ENCODE data around the gene SMCO4. TPM values are rescaled to one million over a fixed set of nuclear protein-coding genes. Genes with fewer than 3 reads are reported as not detected.

SMCO4 gene
- total RNA-seq, 1 donor from 2014 or later, result 45.3 TPM

- DNase-seq (ENCODE audit: missing footprints), result no peak
Measured at GRCh38 chr11:93517041-93517440, 26.1 kb downstream of the SMCO4 start.

GRCh38 chr11:93515441-93516025 lies 27.7 kb downstream of the SMCO4 start:
- DNase-seq (ENCODE audit: missing footprints) (no peak), ATAC-seq (no peak)
- intact Hi-C loops (cut with DNase I), result no loop called here

More at GRCh38 chr11:93517041-93517440, 26.1 kb downstream of the SMCO4 start:
- no peak for ATAC-seq
- intact Hi-C loops (cut with DNase I), result no loop called here

GRCh38 chr11:93514712-93515111 lies 28.5 kb downstream of the SMCO4 start:
- DNase-seq (ENCODE audit: missing footprints) (no peak), ATAC-seq (no peak)
- intact Hi-C loops (cut with DNase I), result no loop called here

DNA sequence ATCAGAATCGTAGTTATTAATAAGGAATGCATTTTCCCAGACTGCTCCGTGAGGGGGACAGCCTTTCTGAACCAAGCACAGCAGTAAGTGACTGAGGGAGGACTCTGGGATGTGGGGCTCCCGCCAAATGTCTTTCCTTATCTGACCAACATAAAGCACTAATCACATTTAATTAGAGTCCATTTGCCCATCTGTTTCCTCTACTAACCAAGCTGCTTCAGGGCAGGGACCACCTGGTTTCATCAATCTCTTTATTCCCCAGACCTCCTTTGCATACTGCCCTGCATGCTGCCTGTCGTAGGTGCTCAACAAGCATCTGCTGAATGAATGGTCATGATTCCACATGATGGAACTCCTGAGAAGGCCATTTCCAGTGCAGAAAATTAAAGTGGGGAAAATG lies 29.4 kb downstream of the SMCO4 start:
- no peak for DNase-seq (ENCODE audit: missing footprints)
- ATAC-seq, result no peak
- intact Hi-C loops (cut with DNase I), result no loop called here

DNA sequence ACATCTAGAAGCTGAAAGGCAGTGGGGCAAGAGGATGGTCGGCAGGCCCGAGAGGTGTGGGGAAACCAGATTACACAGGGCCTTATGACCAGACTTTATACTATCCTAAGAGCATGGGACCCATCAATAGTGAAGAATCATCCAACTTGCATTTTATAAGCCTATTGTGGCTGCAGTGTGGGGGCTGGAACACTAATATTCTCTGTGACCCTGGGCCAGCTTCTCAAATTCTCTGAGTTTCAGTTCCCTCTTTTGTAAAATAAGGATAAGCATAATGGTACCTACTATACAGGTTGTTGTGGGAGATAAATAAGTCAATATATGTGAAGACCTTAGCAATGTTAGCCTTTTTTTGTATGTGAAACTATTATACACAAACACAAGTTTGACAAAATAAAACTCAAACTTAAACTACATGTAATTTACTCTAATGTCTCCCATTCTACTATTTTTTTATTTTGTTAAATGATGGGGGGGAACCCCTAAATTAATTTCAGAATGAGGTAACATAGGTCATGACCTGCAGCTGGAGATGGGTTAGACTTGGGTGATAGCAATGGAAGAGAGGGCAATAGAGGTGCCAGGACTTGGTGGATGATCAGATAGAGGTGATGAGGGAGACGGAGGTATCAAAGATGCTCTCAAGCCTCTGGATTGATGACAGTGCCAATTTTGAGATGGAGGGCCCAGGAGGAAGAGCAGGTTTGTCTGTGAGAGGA lies 30.1 kb downstream of the SMCO4 start:
- DNase-seq (ENCODE audit: missing footprints), result no peak

GRCh38 chr11:93512073-93512475 lies 31.1 kb downstream of the SMCO4 start:
- intact Hi-C loops (cut with DNase I), result no loop called here
- ATAC-seq, result no peak

More for the DNA sequence above, 30.1 kb downstream of the SMCO4 start:
- no peak for ATAC-seq
- intact Hi-C loops (cut with DNase I), result no loop called here

GRCh38 chr11:93510196-93510873 lies 32.9 kb downstream of the SMCO4 start:
- no peak for ATAC-seq
- intact Hi-C loops (cut with DNase I), result no loop called here
- DNase-seq (ENCODE audit: missing footprints), result no peak

More at GRCh38 chr11:93512073-93512475, 31.1 kb downstream of the SMCO4 start:
- no peak for DNase-seq (ENCODE audit: missing footprints)

- no peak for ATAC-seq
- intact Hi-C loops (cut with DNase I), result no loop called here
- DNase-seq (ENCODE audit: missing footprints), result no peak
Measured at GRCh38 chr11:93507517-93507916, 35.7 kb downstream of the SMCO4 start.

- intact Hi-C loops (cut with DNase I), result no loop called here
- ATAC-seq, result no peak
- DNase-seq (ENCODE audit: missing footprints), result no peak
Measured at GRCh38 chr11:93505703-93506102, 37.5 kb downstream of the SMCO4 start.

DNA sequence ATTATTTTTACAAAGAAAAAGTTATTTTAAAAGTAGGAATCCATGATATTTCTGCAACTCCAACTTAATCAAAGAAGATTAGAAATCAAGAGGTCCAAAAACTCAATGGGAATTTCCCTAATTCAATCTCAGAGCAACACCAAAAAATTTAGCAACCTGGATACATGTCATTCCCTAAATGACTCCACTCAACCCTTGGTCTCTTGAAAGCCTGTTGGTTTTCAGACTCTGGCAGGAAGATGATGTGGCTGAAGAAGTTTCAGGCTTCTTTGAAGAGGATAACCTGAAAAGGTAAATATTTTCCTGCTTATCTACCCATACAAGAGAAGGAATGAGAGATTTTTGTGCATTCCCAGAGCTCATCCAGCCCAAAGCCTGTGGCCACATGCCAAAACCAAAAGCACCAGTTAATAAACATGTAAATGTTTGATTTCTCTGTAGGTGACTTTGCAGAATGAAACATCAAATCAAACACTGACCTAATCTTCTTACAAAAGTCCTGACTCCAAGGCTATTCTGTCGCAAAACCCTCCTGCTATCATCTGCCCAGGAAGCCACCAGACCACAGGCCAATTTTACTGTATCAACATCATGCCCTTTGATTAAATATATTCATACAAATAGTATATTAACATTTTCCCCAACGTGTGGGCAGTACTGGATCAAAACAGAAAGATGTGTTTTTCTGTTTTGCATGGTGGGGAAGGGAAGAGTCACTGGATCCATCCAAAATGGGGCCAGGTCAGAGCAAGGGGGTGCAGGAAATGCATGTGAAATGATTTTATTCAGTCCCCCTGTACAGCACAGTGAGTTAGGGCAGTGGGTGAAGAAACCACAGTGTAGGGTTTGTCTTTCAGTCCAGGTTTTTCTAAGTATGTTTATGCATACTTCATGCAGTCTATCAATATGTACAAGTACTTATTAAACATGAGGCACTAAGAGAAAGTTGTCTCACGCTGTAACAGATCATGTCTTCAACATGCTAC lies 38.8 kb downstream of the SMCO4 start:
- DNase-seq (ENCODE audit: missing footprints), result no peak
- no peak for ATAC-seq
- intact Hi-C loops (cut with DNase I), result no loop called here

GRCh38 chr11:93501856-93502255 lies 41.3 kb downstream of the SMCO4 start:
- ATAC-seq, result no peak
- intact Hi-C loops (cut with DNase I), result no loop called here
- no peak for DNase-seq (ENCODE audit: missing footprints)

GRCh38 chr11:93500759-93501158 lies 42.4 kb downstream of the SMCO4 start:
- intact Hi-C loops (cut with DNase I), result no loop called here
- DNase-seq (ENCODE audit: missing footprints) (no peak), ATAC-seq (no peak)

DNA sequence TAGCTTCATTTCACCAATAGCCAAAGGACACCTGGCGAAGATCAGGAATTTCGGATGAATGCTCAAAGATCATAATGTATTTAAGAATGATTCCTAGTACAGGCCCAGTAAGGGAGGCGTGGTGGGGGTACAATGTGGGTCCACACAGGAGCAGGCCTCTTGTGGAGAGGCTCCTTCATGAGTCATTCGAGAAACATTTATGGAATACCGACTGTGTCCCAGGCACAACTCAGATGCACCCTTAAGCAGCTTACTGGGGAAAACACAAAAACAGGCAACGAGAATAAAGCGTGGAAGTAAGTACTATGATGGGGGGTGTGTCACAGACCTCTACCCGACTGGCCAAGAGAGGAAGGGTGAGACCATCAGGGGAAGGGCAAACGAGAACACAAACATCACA lies 44.5 kb downstream of the SMCO4 start:
- intact Hi-C loops (cut with DNase I), result no loop called here
- DNase-seq (ENCODE audit: missing footprints) (no peak), ATAC-seq (no peak)

DNA sequence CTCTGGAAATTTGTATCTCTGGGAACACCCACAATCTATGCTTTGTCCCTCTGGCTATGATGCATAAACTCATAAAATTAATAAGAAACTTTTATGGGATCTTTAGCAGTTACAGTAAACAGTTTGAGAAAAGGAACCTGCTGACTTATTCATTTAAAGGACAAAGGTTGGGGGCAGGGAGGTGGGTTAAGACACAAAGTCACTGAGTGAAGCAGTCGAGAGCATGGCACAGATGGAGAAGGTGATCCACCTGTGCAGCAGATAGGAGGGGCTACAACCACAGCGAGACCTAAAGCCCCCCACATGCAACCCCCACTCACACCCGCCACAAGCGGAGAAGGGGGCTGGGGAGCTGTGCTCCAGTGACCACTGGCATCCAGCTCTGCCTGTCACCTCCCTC lies 45.0 kb downstream of the SMCO4 start:
- no peak for ATAC-seq
- no peak for DNase-seq (ENCODE audit: missing footprints)
- intact Hi-C loops (cut with DNase I), result no loop called here

GRCh38 chr11:93497596-93497995 lies 45.6 kb downstream of the SMCO4 start:
- ATAC-seq (no peak), DNase-seq (ENCODE audit: missing footprints) (no peak)
- intact Hi-C loops (cut with DNase I), result no loop called here

DNA sequence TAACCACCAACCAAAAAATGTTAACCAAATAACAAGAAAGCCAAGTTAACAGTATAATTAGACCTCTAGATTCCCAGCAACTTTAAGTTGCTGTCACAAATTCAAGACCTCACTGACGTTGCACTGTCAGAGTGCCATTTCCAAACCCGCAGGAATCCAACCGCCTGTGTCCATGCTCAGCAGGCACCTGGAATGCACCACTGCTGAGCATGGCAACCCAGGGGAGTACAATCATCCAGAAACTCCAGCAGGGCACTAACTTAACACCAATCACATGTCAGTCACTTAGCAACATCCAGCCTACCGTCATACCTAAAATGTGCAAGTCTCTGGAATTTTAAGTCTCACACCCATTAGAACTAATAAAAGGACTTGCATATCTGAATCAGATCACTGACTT lies 48.8 kb downstream of the SMCO4 start:
- no peak for ATAC-seq
- intact Hi-C loops (cut with DNase I), result no loop called here
- no peak for DNase-seq (ENCODE audit: missing footprints)

- intact Hi-C loops (cut with DNase I), result no loop called here
- DNase-seq (ENCODE audit: missing footprints) (no peak), ATAC-seq (no peak)
Measured at GRCh38 chr11:93493252-93493897, 49.8 kb downstream of the SMCO4 start.

DNA sequence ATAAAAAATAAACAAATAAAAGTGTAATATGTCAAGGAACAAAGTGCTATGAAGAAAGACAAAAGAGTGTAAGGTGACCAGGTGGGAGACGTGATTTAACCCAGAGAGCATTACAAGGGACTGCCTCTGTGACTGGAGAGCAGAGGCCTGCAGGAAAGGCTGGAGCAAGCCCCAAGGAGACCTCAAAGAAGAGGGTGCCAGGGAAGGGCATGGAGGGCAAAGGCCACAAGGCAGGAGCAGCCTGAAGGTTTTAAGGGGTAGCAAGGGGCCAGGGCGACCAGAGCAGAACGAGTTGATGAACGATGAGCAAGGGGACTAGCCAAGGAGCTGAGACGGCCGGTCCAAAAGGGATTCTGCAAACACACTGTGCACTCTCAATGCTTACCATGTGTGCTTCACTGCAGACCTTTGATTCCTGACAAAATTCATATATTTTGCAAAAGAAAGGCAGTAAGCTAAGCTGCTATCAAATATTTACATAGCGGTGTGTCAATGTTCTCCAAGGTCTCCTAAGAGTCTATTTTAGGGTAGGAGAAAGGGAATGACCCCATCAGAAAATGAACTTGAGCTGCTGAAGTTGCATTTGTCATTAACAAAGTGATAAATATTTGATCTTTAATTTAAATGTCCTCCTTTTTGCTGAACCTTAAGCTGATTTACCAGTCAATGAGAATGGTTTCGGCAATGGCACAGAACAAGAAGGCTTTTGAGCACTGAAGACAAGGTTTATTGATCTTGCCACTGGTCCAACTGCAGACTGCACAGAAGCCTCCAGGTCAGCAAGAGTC lies 50.5 kb downstream of the SMCO4 start:
- intact Hi-C loops (cut with DNase I), result no loop called here
- DNase-seq (ENCODE audit: missing footprints) (no peak), ATAC-seq (no peak)
